Activated CD4-positive, CD25-positive, alpha-beta regulatory T cell treated with anti-CD3 and anti-CD28 coated beads, Interleukin-2, amount 50 U/mL, for 72 hours (primary cell): ENCODE measurements around the gene TPRN.

Experiments used
- DNase-seq: peaks from one replicate; pipeline ENCODE4 v3.0.0; 2021

The TPRN gene

GRCh38 chr9:137236238-137236935 is 35.8 kb upstream of the TPRN start:
- DNase-seq, result peak; percentile 91

GRCh38 chr9:137235424-137236237 is 35.1 kb upstream of the TPRN start:
- DNase-seq, result no peak

DNA sequence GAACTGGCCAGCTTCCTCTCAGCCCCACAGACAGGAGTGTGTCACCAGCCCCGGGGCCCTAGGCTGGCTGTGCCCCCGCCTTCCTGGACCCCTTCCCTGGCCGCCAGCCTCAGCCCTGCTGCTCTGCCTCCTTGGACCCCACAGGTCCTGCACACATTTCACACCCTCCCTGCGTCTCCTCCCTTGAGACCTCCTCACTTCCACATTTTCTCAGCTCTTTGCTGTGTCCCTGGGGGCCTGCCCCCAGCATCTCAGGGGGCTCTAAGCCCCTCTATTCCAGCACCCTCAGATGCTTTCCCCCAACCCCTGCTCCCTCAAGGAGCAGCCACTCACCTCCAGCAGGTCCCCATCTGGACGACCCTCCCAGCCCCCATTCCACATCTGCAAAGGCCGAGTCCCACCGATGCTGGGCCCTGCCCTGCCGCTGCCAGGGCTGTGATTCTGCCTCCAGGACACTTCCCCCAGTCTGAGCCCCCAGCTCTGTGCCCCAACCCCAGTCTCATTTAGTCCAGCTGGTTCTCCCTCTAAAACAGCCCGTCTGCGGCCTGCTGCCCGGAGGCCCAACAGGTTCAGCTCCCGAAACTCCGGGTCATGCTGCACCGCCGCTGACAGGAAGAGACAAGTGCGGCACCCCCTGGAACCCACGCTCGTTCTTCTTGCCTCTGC is 34.4 kb upstream of the TPRN start:
- no peak for DNase-seq

GRCh38 chr9:137234055-137234697 is 33.6 kb upstream of the TPRN start:
- DNase-seq, result no peak

DNA sequence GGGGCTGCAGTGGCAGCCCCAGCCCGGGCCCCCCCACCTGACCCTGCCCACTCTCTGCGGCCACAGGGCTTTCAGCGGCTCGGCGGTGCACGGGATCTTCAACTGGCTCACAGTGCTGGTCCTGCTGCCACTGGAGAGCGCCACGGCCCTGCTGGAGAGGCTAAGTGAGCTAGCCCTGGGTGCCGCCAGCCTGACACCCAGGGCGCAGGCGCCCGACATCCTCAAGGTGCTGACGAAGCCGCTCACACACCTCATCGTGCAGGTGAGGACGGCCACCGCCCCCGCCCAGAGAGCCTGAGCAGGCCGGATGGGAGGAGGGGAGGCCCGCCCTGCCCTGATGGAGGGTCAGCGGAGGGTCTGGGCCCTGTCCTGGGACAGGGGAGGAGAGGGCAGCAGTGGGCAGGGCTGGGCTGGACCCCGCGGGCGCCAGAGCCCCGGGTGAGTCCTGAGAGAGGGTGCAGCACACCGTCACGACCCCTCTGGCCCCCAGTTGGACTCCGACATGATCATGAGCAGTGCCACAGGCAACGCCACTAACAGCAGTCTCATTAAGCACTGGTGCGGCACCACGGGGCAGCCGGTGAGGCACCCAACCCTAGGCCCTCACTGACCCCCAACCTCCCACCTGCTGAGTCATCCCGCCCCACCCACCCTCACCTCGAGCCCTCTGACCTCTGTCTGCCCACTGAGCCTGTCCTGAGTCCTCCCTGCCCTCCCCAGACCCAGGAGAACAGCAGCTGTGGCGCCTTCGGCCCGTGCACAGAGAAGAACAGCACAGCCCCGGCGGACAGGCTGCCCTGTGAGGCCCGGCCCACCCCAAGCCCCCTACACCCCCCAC is 32.8 kb upstream of the TPRN start:
- DNase-seq, result no peak

- DNase-seq, result no peak
Observed at GRCh38 chr9:137232510-137232909, 32.0 kb upstream of the TPRN start.

- DNase-seq, result no peak
Observed at GRCh38 chr9:137232101-137232500, 31.6 kb upstream of the TPRN start.

DNA sequence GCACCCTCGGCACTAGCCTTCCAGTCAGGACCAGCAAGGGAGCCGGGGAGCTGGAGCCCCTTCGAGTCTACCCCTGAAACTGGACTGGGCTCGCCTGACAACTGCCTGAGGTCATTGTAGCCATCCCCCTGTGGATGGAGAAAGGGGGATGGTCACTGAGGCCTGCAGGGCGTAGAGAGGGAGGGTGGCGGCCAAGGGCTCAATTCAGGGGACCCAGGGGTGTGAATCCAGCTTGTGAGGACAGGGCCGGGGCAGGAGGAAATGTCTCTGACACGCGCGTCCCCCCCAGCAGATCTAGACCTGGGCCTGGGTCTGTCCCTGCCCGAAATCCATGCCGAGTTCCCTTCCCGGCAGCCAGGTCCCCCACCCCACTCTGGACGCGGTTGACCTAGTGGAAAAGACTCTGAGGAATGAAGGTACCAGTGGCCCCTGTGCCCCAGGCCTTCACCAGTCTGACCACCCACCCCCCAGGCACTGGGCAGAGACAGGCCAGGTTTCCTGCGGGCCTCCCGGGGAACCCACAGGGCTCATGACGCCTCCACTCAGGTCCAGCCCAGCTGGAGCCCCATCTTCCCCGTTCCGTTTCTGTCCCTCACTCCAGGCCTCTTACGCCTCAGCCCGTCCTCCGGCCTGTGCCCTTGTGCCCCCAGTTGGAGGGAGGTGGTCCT is 31.0 kb upstream of the TPRN start:
- no peak for DNase-seq

GRCh38 chr9:137230705-137231371 is 30.3 kb upstream of the TPRN start, which contains the start of gene SLC34A3:
SLC34A3 (plus strand) TSS chr9:137230901; CDS start chr9:137231703, 802 bp downstream.
- DNase-seq, result no peak

- no peak for DNase-seq
Observed at GRCh38 chr9:137229903-137230704, 29.6 kb upstream of the TPRN start.

- DNase-seq, result no peak
Observed at GRCh38 chr9:137228968-137229896, 28.7 kb upstream of the TPRN start.

GRCh38 chr9:137228506-137228967 is 28.0 kb upstream of the TPRN start:
- DNase-seq, result no peak

- DNase-seq, result no peak
Observed at GRCh38 chr9:137227853-137228505, 27.4 kb upstream of the TPRN start.

DNA sequence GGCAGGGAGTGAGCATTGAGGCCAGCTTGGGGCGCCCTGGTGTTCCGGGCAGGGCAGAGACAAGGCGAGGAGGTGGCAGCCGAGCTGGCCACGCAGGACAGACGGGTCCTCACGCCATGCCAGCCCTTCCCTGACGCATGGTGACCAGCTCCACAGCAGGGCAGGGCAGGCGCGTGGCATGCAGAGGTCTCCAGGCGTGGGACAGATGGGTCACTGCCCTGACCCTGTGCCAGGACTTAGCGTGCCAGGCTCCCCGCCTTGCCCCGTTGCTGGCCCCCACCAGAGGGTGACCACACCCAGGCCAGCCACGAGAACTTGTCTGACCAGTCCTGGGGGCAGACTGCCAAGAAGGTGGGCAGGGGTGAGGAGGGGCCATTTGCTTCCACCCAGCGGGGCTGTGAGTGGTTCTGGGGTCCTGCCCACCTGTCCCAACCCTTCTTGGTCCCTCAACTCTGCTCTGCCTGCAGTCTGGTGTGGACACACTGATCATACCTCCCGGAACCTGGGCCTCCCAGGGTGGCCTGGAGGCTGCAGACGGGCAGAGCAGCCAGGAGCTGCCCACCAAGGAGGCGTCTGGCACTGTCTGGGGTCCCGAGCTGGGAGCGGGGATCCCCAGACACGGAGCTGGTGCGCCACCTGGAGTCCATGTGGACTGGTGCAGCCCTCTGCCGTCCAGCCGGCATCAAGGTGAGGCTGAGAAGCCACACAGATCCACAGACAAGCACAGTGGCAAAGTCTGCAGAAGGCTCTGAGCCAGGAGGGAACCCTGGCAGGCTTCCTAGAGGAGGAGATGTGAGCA is 26.7 kb upstream of the TPRN start, which contains the start of gene RNF224:
Gene RNF224 (plus strand): TSS at position 449 of the 799 bp plus-strand sequence. CDS start 834 bp downstream, outside the sequence.
- DNase-seq, result peak; percentile 77

- no peak for DNase-seq
Observed at GRCh38 chr9:137226338-137227053, 26.0 kb upstream of the TPRN start.

DNA sequence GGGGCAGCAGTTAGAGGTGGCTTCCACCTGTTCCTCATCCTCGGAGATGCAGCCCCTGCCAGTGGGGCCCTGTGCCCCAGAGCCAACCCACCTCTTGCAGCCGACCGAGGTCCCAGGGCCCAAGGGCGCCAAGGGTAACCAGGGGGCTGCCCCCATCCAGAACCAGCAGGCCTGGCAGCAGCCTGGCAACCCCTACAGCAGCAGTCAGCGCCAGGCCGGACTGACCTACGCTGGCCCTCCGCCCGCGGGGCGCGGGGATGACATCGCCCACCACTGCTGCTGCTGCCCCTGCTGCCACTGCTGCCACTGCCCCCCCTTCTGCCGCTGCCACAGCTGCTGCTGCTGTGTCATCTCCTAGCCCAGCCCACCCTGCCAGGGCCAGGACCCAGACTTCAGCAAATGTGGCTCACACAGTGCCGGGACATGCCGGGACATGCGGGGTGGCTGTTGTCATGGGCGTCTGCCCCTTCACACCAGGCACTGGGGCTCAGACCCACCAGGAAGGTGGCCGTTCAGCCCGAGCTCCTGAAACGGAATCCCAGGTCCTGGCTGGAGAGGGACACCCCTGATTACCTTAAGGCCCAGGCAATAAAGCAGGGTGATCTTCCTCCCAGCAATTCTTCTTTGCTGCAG is 25.3 kb upstream of the TPRN start:
- no peak for DNase-seq
